Fibroblast of skin of back (primary cell): Measurements from ENCODE around the gene TARS1.

Source experiments
- DNase-seq: peaks from one replicate; pipeline ENCODE4 v3.0.0-alpha.2; 2013

TARS1 gene

GRCh38 chr5:33439905-33440481 lies 772 bp upstream of the TARS1 start:
- no peak for DNase-seq

- peak; percentile 62 for DNase-seq
Observed at GRCh38 chr5:33441241-33442177, 744 bp downstream of the TARS1 start.

- DNase-seq: no peak
Observed at GRCh38 chr5:33444542-33444941, 3.8 kb downstream of the TARS1 start.

DNA sequence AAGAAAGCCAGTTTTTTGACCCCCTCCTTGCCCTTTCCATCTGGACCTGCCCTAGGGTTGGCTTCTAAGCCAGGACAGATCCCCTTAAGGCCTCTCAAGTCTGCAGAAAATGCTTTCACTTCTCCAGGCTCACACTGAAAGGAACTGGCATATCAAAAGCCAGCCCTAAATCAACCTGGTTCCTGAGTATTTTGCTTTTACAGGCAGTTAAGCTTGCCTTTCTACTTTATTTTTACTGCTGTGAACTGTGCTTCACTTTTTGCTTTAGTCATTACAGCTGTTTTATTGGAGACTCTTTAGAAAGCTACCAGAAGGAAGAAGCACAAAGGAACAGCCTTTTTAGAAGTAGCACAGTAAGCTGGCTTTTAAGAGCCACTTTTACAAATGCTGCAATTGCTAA lies 5.0 kb downstream of the TARS1 start:
- DNase-seq: no peak

- DNase-seq: no peak
Observed at GRCh38 chr5:33448118-33448517, 7.4 kb downstream of the TARS1 start.

- DNase-seq: no peak
Observed at GRCh38 chr5:33457126-33457525, 16.4 kb downstream of the TARS1 start.

- no peak for DNase-seq
Observed at GRCh38 chr5:33457817-33458216, 17.1 kb downstream of the TARS1 start.

DNA sequence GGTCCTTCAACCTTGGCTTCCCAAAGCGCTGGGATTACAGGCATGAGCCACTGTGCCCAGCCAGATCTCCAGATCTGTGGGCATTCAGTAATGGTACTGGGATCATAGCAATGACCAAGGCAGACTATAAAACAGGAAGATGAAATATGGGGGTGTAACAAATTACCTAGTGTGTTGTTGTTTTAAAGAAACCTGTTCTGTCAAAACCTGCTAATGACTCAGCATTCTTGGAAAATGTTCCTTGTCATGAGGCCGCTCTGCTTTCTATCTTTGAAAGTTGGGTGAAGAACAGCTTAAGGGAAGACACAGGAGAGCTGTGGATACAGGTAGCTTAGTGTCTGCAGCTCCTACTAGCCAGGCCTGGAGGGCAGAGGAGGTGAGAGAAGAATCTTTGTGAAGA lies 19.4 kb downstream of the TARS1 start:
- DNase-seq: no peak

DNA sequence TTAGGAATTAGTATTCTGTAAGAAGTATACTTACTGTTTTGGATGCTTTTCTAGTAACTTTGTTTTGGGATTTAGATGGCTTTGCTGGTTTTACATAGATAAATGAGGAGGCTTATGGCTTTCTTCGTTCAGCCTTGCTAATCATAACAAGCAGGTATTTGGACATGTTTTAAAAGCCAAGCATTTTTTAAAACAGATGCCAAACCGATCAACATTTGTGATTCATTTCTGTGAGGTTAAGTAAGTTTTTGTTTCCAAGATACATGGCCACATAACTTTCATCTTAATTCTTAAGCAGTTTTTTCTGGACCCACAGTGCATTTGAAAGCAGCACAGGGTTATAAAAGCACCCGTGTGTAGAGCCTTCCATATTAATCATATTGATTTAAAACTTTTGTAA lies 21.7 kb downstream of the TARS1 start:
- no peak for DNase-seq

GRCh38 chr5:33465120-33465519 lies 24.4 kb downstream of the TARS1 start:
- DNase-seq: no peak

- DNase-seq: no peak
Observed at GRCh38 chr5:33468775-33469435, 28.1 kb downstream of the TARS1 start.

GRCh38 chr5:33470544-33470943 lies 29.8 kb downstream of the TARS1 start:
- DNase-seq: peak; percentile 57

DNA sequence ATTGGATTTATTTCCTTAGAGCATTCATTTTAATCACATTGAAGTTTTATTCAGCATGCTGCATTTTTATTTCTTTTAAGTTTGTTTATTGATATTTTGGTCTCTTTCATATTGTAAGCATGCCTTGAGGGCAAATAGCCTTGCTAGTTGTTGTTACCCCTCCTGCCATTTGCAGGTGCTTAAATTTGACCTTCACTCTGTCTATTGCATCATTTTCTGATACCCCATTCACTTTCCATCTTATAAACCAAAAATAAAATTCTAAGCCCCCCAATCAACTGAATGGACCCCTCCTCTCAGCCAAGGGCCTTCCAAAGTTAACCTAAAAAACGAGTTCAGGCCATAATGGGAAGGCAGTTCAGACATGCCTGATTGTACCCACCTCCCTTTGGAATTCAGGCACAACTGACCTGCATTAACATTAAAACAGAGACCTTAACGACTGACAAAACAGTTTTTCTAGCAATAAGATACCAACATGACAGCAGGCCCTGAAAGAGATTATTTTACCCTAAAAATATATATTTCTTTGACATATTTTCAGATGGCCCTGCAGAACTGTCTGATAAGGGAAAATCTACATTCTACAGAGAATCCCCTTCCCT lies 32.1 kb downstream of the TARS1 start:
- DNase-seq: no peak

GRCh38 chr5:33474004-33474403 lies 33.2 kb downstream of the TARS1 start:
- DNase-seq: no peak

DNA sequence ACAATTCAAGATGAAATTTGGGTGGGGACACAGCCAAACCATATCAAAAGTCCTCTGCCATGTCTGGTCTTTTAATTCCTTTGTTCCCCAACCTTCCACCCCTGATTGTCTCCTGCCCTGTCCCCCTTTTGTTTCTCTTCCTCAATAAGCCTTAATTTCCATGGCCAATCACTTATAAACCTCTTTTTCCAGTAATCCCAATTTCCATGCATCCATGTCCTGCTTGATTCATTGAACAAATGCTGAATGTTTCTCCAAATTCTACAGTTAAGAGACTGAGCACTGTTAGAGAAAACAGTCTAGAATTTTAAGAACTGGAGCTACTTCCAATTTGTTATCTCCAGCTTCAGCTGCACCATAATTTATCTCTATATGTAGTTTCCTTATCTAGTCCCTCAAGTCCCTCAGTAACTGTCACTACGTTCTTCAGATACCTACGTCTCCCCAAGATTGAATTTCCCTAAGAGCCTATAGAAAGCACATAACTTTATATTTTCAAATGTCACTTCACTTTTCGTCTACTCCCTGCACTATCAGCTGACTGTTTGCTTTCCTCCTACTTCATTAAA lies 34.2 kb downstream of the TARS1 start:
- no peak for DNase-seq

- DNase-seq: no peak
Observed at GRCh38 chr5:33475706-33476105, 34.9 kb downstream of the TARS1 start.

DNA sequence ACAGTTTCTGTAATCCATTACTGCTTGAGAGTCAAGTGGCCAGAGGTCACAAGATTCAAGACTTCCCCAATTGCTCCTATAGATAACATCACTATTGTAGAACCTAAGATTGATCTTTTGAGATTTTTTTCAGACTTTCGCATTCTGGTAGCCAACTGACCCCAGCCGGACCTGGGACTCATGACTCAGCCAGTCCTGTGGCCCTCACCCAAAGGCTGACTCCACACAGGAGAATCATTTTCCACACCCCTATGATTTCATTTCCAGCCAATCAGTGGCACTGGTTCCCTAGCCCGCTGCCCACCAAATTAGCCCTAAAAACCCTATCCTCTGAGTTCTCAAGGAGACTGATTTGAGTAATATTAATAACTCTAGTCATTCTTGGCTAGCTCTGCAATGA lies 36.2 kb downstream of the TARS1 start:
- DNase-seq: no peak

DNA sequence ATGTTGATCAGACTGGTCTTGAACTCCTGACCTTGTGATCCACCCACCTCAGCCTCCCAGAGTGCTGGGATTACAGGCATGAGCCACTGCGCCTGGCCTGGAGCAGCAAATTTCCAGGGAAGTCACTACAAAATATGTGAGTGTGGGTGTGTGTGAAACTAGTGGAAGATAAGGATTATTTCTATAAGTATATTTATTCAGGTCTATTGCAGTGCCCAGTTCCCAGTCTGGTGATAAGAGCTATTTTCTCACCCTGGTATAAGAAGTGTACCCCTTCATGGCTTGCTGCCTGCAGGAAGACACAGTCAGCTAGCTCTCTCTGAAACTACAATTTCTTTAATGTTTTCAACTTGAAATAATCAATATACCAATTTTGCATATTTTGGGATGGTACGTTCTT lies 37.1 kb downstream of the TARS1 start:
- DNase-seq: no peak

DNA sequence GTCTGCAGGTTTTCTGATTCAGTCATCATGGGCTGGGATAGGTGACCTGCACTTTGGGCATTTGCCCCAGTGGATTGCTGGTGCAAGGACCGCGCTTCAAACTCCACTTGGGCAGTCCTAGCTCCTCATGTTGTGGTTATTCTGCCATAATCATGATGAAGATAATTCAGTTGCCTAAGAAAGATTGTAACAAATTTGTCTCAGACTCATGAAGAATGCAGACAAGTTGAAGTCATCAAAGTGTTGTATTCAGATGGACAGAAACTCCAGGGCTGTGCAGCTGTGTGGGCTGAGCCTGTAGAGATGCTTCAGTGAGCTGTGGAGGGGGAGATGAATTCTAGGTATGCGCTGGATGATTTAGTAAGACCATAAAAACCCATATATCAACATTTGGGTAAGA lies 38.5 kb downstream of the TARS1 start:
- DNase-seq: no peak

GRCh38 chr5:33480876-33481275 lies 40.1 kb downstream of the TARS1 start:
- DNase-seq: no peak

GRCh38 chr5:33482335-33482734 lies 41.6 kb downstream of the TARS1 start:
- DNase-seq: no peak

GRCh38 chr5:33487236-33487635 lies 46.5 kb downstream of the TARS1 start:
- no peak for DNase-seq
